Neural crest cell (in vitro differentiated cells): ENCODE measurements around the gene ABHD6. TPM values are rescaled to one million over a fixed set of nuclear protein-coding genes. Genes with fewer than 3 reads are reported as not detected.

Experiments
- DNase-seq: peaks from one replicate; pipeline ENCODE4 v3.0.0; 2021; ENCODE audit warnings: low read depth, mixed read lengths, low spot score
- H3K27ac Mint-ChIP-seq: one replicate; pipeline ENCODE4 v1.8.0; 2021; ENCODE audit warnings: mild to moderate bottlenecking, mixed read lengths; ENCODE audit not compliant: unreplicated experiment
- H3K27me3 Mint-ChIP-seq: 2 replicates; pipeline ENCODE4 v1.8.0; 2021; ENCODE audit warnings: low read depth, mild to moderate bottlenecking, mixed read lengths
- H3K36me3 Mint-ChIP-seq: 2 replicates; pipeline ENCODE4 v1.8.0; 2021; ENCODE audit warnings: low read depth, mild to moderate bottlenecking, mixed read lengths
- H3K4me1 Mint-ChIP-seq: 2 replicates; pipeline ENCODE4 v1.8.0; 2021; ENCODE audit warnings: mixed read lengths
- H3K4me3 Mint-ChIP-seq: one replicate; pipeline ENCODE4 v1.8.0; 2021; ENCODE audit warnings: mild to moderate bottlenecking, mixed read lengths
- H3K9me3 Mint-ChIP-seq: 2 replicates; pipeline ENCODE4 v1.8.0; 2021; ENCODE audit warnings: mixed read lengths
- total RNA-seq: library from RNA; stranded (reverse); gene quantifications from 2 replicates; pipeline ENCODE4 v1.2.1, GENCODE V29; 2021
- TF ChIP-seq, protein P1 (sequence below): fragments of 200-600 bp; sonication (generic); conservative IDR thresholded peaks from 2 replicates; pipeline ENCODE4 v1.5.0; 2021; ENCODE audit warnings: antibody characterized with exemption, mild to moderate bottlenecking

The ABHD6 gene
- total RNA-seq, 1 donor from 2014 or later, result 5.5 TPM

DNA sequence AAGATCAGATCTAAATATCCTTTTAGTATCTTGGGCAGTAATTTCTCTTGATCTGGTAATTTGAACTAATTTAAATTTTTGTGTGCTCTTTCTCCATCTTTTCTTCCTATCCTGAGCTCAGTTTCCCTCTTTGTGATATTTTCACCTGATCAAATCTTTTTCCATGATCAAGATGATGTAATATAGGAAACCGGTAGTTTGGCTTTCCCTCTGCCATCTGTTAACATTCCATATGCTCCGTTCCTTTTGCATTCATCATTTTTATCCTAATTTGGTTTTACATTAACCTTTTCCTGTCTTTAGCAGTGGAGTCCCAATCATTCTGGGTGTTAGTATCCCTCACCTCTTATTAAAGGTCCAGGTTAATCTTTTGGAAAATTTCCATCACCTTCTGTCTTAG, 5.9 kb upstream of the ABHD6 start:
- Mint-ChIP-seq H3K27ac (no peak overlapping the region), H3K36me3 (no peaks in the 10 kb centered on the region), H3K4me1 (no peaks in the 10 kb centered on the region), H3K27me3 (peaks cover 77% of the 10 kb centered on the region), H3K4me3 (no peak overlapping the region), H3K9me3 (no peaks in the 10 kb centered on the region)
- TF ChIP-seq, protein P1, sequence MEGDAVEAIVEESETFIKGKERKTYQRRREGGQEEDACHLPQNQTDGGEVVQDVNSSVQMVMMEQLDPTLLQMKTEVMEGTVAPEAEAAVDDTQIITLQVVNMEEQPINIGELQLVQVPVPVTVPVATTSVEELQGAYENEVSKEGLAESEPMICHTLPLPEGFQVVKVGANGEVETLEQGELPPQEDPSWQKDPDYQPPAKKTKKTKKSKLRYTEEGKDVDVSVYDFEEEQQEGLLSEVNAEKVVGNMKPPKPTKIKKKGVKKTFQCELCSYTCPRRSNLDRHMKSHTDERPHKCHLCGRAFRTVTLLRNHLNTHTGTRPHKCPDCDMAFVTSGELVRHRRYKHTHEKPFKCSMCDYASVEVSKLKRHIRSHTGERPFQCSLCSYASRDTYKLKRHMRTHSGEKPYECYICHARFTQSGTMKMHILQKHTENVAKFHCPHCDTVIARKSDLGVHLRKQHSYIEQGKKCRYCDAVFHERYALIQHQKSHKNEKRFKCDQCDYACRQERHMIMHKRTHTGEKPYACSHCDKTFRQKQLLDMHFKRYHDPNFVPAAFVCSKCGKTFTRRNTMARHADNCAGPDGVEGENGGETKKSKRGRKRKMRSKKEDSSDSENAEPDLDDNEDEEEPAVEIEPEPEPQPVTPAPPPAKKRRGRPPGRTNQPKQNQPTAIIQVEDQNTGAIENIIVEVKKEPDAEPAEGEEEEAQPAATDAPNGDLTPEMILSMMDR, result no peak
- DNase-seq, result no peak

DNA sequence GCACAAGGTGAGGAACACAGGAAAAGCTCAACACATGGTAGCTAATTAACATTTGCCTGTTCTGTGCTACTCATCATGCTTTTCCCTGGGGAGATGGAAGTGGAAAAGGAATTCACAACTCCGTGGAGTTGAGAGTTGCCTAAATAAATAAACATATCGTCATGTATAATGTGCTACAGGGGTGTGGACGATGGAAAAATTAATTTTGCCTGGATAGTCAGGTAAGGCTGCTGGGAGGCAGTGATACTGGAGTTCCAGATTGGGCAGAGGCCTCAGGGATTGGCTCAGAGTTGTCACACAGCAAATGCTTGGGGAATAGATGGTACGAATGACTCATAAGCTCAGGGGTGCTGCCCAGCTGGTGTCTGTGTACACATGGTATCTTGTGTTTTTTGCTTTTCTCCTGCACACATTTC, 3.1 kb upstream of the ABHD6 start:
- H3K36me3 Mint-ChIP-seq, result no peaks in the 10 kb centered on the region
- H3K4me3 Mint-ChIP-seq, result peak overlapping the region; percentile 18
- TF ChIP-seq, protein P1, result no peak
- H3K4me1 Mint-ChIP-seq, result peaks cover 7% of the 10 kb centered on the region
- no peak overlapping the region for H3K27ac Mint-ChIP-seq
- no peaks in the 10 kb centered on the region for H3K9me3 Mint-ChIP-seq
- H3K27me3 Mint-ChIP-seq, result peaks cover 82% of the 10 kb centered on the region
- no peak for DNase-seq

DNA sequence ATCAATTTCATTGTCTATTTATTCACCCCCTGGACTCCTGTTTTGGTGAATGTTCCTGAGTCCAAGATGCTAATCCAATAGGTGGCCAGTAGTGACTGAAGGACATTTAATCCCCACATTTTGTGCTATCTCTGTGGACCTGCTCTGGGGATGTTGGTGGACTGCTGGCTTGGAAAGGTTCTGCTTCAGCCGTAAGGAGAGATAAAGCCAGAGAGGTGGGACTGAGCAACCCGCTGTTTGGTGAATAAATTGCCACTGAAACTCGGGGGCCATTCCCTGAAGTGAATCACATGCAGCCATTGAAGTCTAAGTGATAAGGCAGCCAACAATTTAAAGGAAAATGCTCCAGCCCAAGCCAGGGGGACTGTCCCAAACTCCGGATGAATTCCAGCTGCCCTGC, 1.6 kb upstream of the ABHD6 start:
- Mint-ChIP-seq H3K9me3 (no peaks in the 10 kb centered on the region), H3K27me3 (peaks cover 73% of the 10 kb centered on the region), H3K27ac (no peak overlapping the region), H3K4me1 (peaks cover 7% of the 10 kb centered on the region), H3K4me3 (peak overlapping the region; percentile 94), H3K36me3 (no peaks in the 10 kb centered on the region)
- TF ChIP-seq, protein P1, result no peak
- no peak for DNase-seq

DNA sequence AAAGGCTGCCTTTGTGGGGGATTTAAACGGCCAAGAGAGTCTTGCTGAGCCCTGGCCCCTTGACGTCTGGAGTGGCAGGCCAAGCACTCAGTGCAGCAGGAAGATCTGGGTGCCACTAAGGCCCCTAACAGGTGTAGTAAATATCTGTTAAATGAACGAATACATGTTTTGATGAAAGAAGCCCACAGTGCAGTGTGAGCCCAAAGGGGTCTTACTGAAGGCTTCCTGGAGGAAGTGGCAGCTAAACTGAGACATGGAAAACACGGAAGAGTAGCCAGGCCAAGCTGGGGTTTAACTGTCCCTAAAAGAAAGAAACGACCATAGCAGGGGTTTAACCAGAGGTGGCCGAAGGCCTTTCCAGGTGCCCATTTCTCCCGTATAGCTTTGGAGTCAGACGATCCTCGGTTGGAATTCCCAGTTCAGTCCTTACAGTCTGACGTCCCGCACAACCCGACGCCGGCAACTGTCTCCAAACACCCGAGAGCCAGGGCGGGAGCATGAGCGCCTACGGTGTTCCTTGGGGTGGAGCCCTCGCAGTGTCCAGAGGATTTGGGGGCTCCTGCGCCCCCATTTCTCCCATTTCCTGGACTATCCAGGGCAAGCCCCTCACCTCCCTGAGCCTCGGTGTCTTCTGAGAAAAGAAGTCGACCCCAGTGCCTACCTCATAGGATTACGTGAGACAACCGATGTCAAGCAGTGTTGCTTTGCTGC, 910 bp upstream of the ABHD6 start:
- DNase-seq, result no peak
- Mint-ChIP-seq H3K27ac (peak overlapping the region; percentile 67), H3K9me3 (no peaks in the 10 kb centered on the region), H3K36me3 (no peaks in the 10 kb centered on the region), H3K4me3 (peak overlapping the region; percentile 94), H3K4me1 (peaks cover 7% of the 10 kb centered on the region), H3K27me3 (peaks cover 68% of the 10 kb centered on the region)
- TF ChIP-seq, protein P1, result no peak

DNA sequence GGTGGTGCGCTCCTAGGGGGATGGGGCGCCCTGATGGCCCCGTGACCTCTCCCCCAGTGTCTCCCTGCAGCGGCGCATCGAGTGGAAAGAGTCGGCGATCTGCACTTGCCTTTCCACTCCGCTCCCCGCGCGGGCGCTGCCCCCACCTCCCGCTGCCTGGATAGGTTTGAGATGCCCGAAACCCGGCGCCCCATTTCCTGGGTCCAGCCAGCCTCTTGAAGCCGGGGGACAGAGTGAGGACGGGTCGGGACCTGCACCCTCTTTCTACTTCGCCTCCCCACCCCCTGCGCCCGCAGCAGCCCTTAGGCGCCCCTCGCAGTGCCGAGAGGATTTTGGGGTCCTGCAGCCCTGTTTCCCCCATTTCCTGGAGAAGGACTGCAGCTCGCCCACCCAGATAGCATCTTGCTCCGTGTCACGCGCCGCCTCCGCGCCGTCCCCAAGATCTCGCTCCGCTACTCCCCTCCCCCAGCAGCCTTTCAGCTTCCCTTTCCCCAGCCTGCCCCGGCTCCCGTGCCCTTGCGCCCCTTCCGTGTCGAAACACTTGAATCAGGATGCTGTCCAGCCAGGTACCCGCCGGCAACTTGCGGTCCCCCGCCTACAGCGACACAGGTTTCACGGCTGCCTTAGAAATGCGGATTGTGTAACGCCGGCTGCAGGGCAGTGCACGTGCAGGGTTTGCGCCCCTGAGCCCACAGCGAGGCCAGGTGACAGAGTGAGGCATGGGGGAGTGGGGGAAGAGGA, 519 bp downstream of the ABHD6 start:
- Mint-ChIP-seq H3K36me3 (no peaks in the 10 kb centered on the region), H3K4me3 (peak overlapping the region; percentile 90), H3K27ac (no peak overlapping the region), H3K4me1 (peaks cover 7% of the 10 kb centered on the region), H3K27me3 (peaks cover 57% of the 10 kb centered on the region), H3K9me3 (no peaks in the 10 kb centered on the region)
- TF ChIP-seq, protein P1, result no peak
- DNase-seq, result peak; percentile 26
